ENCODE measurements around the gene KCNH2.

DNA sequence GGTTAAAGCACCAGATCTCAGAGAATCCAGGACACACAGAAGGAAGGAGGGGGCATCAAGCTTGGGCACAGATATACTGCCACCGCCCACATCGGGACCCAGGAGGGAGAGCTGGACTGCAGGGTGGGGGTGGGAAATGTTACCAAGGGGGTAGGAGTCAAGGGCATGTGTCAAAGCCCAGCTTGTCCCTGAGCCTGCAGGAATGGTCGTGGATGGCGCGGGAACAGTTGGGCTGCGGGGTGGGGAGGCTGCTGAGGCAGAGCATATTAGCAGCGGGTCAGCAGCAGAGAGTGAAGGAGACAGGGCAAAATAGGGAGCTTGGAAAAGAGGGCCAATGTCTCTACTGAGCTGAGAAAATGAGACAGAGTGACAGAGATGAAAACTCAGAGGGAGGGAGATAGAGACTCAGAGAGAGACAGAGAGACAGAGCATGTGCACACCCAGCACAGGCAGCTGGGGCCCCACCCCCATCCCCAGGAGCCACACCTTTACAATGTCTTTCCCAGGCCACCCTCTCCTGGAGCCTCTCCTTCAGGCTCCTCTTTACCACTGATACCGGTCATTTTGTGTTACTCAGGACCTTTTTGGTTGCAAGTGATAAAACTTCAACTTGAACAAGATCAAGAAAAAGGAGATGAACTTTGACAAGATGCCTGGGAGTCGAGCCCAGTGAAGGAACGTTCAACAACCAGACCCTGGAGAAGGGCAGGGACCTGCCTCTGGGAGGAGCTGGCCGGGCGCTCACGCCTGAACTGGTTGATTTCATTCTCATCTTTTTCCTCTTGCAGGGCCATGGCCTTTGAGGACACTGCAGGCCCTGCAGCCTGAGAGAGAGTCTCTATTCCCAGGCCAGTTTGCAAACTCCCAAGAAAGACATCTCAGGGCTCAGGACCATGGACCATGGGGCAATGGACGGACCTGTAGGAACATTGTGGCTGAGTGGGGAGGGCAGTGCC lies 75.8 kb downstream of the KCNH2 start:
- TF ChIP-seq, protein P1, sequence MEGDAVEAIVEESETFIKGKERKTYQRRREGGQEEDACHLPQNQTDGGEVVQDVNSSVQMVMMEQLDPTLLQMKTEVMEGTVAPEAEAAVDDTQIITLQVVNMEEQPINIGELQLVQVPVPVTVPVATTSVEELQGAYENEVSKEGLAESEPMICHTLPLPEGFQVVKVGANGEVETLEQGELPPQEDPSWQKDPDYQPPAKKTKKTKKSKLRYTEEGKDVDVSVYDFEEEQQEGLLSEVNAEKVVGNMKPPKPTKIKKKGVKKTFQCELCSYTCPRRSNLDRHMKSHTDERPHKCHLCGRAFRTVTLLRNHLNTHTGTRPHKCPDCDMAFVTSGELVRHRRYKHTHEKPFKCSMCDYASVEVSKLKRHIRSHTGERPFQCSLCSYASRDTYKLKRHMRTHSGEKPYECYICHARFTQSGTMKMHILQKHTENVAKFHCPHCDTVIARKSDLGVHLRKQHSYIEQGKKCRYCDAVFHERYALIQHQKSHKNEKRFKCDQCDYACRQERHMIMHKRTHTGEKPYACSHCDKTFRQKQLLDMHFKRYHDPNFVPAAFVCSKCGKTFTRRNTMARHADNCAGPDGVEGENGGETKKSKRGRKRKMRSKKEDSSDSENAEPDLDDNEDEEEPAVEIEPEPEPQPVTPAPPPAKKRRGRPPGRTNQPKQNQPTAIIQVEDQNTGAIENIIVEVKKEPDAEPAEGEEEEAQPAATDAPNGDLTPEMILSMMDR (IDR thresholded peaks at IDR 0.05 in 8 of 11, conservative IDR thresholded peaks at IDR 0.05 in 3 of 11) = no peak
- no peak for TF ChIP-seq POLR2A (IDR thresholded peaks at IDR 0.05)
